GM12891 (cell line): ENCODE measurements around the gene CLMP.
"Not testable (repeated sequence)": the region's sequence is repeated elsewhere in the genome, so short reads cannot be mapped to it uniquely, and the experiment has no call there.

Experiments
- PAX5 ChIP-seq: IDR thresholded peaks from 2 replicates; pipeline ENCODE4 v1.6.1; 2011; ENCODE audit warnings: low read length, moderate library complexity, mild to moderate bottlenecking; ENCODE audit not compliant: insufficient read depth, severe bottlenecking
- POLR2A ChIP-seq: IDR thresholded peaks from 2 replicates; pipeline ENCODE4 v1.6.1; 2011; ENCODE audit warnings: low read depth, low read length, control low read depth
- POLR2AphosphoS5 ChIP-seq: IDR thresholded peaks from 2 replicates; pipeline ENCODE4 v1.6.1; 2011; ENCODE audit warnings: low read depth, low read length, control low read depth
- POU2F2 ChIP-seq: IDR thresholded peaks from 2 replicates; pipeline ENCODE4 v1.6.1; 2011; ENCODE audit warnings: low read depth, mild to moderate bottlenecking, control low read depth, low read length, moderate library complexity
- TAF1 ChIP-seq: IDR thresholded peaks from 2 replicates; pipeline ENCODE4 v1.6.1; 2011; ENCODE audit warnings: low read depth, low read length, control low read depth

DNA sequence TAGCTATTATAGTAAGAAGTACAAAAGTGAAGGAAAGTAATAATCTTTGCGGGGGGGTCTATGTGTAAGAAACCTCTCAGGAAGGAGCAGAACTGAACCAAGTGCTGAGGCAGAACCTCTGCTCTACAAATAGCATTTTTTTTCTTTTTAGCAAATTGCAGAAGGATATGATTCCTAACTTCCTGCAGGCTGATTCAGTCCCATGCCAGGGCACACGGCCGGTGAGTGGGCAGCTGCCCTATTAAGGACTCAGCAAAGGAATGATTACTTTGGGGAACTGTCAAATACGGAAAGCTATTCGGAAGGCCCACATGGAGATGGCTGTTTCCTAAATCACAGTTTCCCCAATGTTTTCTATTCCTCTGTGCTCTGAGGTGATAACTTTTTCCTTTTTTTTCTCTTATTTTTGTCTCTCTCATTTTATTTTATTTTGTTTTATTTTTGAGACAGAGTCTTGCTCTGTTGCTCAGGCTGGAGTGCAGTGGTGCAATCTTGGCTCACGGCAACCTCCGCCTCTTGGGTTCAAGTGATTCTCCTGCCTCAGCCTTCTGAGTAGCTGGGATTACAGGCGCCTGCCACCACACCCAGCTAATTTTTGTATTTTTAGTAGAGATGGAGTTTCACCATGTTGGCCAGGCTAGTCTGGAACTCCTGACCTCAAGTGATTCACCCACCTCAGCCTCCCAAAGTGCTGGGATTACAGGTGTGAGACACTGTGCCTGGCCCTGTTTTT, 62.8 kb downstream of the CLMP start:
- TF ChIP-seq POLR2AphosphoS5, POU2F2, POLR2A, PAX5, TAF1: not testable (repeated sequence)
